ENCODE measurements around the gene SLC35F6.
"Not testable (repeated sequence)": the region's sequence is repeated elsewhere in the genome, so short reads cannot be mapped to it uniquely, and the experiment has no call there.

SLC35F6 gene

GRCh38 chr2:26758790-26759321, 5.2 kb upstream of the SLC35F6 start:
- no peaks in the 10 kb centered on the region for H3K9me3 ChIP-seq (ENCODE audit: low read depth, low read length)
- no peak overlapping the region for H3K9ac ChIP-seq (ENCODE audit: insufficient read length)
- no peaks in the 10 kb centered on the region for H3K36me3 ChIP-seq (ENCODE audit: insufficient read depth, low read length)
- DNase-seq (ENCODE audit: low read depth, low spot score) = no peak
- H3K4me3 ChIP-seq = no peak overlapping the region
- TF ChIP-seq FOXP2 (optimal IDR thresholded peaks at IDR 0.05; ENCODE audit: control extremely low read depth, extremely low read length, insufficient read depth) (no peak), POLR2AphosphoS5 (IDR thresholded peaks at IDR 0.05; ENCODE audit: borderline replicate concordance, low read depth, low read length) (no peak)
- no peak overlapping the region for H3K27ac ChIP-seq

DNA sequence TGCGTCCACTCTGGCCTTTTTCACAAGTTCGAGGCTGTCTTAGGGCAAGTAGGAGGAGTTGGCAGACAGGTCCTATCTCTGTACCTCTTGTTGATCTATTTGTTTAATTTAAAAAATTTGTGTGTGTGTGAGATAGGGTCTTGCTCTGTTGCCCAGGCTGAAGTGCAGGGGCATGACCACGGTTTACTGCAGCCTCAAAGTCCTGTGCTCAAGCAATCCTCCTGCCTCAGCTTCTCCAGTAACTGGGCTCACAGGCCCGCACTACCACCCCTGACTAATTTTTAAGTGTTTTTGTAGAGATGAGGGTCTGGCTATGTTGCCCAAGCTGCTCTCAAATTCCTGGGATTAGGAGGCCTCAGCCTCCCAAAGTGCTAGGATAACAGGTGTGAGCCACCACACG, 4.2 kb upstream of the SLC35F6 start:
- Histone ChIP-seq H3K36me3 (ENCODE audit: insufficient read depth, low read length) (no peaks in the 10 kb centered on the region), H3K4me3 (no peak overlapping the region), H3K9ac (ENCODE audit: insufficient read length) (no peak overlapping the region), H3K9me3 (ENCODE audit: low read depth, low read length) (no peaks in the 10 kb centered on the region), H3K27ac (no peak overlapping the region)
- no peak for DNase-seq (ENCODE audit: low read depth, low spot score)
- TF ChIP-seq EZH2 (IDR thresholded peaks at IDR 0.05) (no peak), FOXP2 (optimal IDR thresholded peaks at IDR 0.05; ENCODE audit: control extremely low read depth, extremely low read length, insufficient read depth) (no peak), POLR2AphosphoS5 (IDR thresholded peaks at IDR 0.05; ENCODE audit: borderline replicate concordance, low read depth, low read length) (no peak)

- H3K4me3 ChIP-seq; H3K27ac ChIP-seq; H3K9me3 ChIP-seq (ENCODE audit: low read depth, low read length); DNase-seq (ENCODE audit: low read depth, low spot score); H3K36me3 ChIP-seq (ENCODE audit: insufficient read depth, low read length); H3K9ac ChIP-seq (ENCODE audit: insufficient read length): not testable (repeated sequence)
These were observed 3.1 kb upstream of the SLC35F6 start for GRCh38 chr2:26760991-26761390.

GRCh38 chr2:26763019-26763418, 1.1 kb upstream of the SLC35F6 start:
- TF ChIP-seq FOXP2 (optimal IDR thresholded peaks at IDR 0.05; ENCODE audit: control extremely low read depth, extremely low read length, insufficient read depth) (no peak), POLR2AphosphoS5 (IDR thresholded peaks at IDR 0.05; ENCODE audit: borderline replicate concordance, low read depth, low read length) (no peak), EZH2 (IDR thresholded peaks at IDR 0.05) (no peak)
- H3K9ac ChIP-seq (ENCODE audit: insufficient read length) = no peak overlapping the region
- DNase-seq (ENCODE audit: low read depth, low spot score) = no peak
- no peaks in the 10 kb centered on the region for H3K9me3 ChIP-seq (ENCODE audit: low read depth, low read length)
- H3K36me3 ChIP-seq (ENCODE audit: insufficient read depth, low read length) = no peaks in the 10 kb centered on the region
- H3K4me3 ChIP-seq = no peak overlapping the region; the same call in 1 of the 2 replicates
- H3K27ac ChIP-seq = no peak overlapping the region

- H3K27ac ChIP-seq = no peak overlapping the region
- peak overlapping the region; percentile 88 for H3K4me3 ChIP-seq
- peak overlapping the region; percentile 95 for H3K9ac ChIP-seq (ENCODE audit: insufficient read length)
- DNase-seq (ENCODE audit: low read depth, low spot score) = no peak
- H3K9me3 ChIP-seq (ENCODE audit: low read depth, low read length) = no peaks in the 10 kb centered on the region
- H3K36me3 ChIP-seq (ENCODE audit: insufficient read depth, low read length) = no peaks in the 10 kb centered on the region
- no peak for TF ChIP-seq EZH2 (IDR thresholded peaks at IDR 0.05)
- TF ChIP-seq POLR2AphosphoS5 (IDR thresholded peaks at IDR 0.05; ENCODE audit: borderline replicate concordance, low read depth, low read length) = no peak
- no peak for TF ChIP-seq FOXP2 (optimal IDR thresholded peaks at IDR 0.05; ENCODE audit: control extremely low read depth, extremely low read length, insufficient read depth)
These were observed 822 bp downstream of the SLC35F6 start for GRCh38 chr2:26764906-26765305.

DNA sequence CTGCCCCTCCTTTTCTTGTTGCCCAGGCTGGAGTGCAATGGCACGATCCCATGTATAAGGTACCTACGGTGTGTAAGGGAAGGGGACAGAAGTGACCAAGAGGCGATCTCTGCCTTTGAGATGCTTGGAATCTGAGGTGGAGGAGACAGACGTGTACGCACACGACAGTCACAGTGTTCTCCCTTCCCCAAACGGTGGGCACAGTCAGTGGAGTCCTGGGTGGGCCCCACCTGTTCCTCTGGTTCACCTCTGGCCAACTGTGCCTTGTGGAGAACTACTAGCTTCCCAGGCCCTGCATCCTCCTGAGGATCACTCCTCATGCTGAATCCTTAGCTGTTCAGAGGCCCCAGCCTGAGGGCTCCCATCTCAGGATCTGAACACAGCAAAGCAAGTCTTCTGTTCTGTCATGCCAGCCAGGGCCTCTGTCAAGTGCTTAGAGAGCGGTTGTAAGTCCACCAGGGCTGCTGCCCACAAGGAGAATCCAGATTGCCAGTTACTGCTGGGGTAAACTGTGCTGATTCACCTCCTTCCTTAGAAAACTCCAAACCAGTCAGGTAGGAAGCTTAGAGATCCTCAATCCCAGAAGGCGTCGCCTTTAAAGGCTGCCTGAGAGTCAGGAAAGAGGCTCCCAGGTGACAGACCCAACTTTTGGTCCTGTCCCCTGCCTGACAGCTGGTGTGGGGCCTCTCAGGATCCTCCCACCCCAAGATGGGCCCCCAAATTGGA, 1.6 kb downstream of the SLC35F6 start:
- TF ChIP-seq POLR2AphosphoS5 (IDR thresholded peaks at IDR 0.05; ENCODE audit: borderline replicate concordance, low read depth, low read length) (no peak), FOXP2 (optimal IDR thresholded peaks at IDR 0.05; ENCODE audit: control extremely low read depth, extremely low read length, insufficient read depth) (no peak), EZH2 (IDR thresholded peaks at IDR 0.05) (no peak)
- Histone ChIP-seq H3K4me3 (peak overlapping the region; percentile 88), H3K27ac (no peak overlapping the region), H3K9ac (ENCODE audit: insufficient read length) (peak overlapping the region; percentile 7), H3K36me3 (ENCODE audit: insufficient read depth, low read length) (no peaks in the 10 kb centered on the region), H3K9me3 (ENCODE audit: low read depth, low read length) (no peaks in the 10 kb centered on the region)
- no peak for DNase-seq (ENCODE audit: low read depth, low spot score)

DNA sequence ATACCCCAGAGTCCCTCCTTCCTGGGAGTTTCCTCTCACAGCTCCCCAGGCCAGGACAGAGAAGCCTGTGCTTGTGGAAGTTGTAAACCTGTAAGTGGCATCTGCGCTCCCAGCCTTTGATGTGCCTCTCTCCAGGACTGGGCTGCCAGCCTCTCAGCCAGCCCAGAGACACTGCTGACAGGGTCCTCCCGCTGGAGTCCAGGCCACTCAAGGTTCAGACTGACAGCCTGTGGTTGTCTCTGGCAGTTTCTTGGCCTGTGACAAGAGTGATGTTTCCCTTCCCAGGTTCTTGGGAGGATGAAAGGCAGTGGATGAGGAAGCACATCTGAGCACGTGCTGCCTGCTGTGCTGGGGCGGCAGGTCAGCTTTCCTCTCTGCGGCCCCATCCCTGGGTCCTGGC, 3.0 kb downstream of the SLC35F6 start:
- Histone ChIP-seq H3K9me3 (ENCODE audit: low read depth, low read length) (no peaks in the 10 kb centered on the region), H3K36me3 (ENCODE audit: insufficient read depth, low read length) (no peaks in the 10 kb centered on the region), H3K4me3 (no peak overlapping the region), H3K27ac (no peak overlapping the region), H3K9ac (ENCODE audit: insufficient read length) (no peak overlapping the region)
- no peak for TF ChIP-seq EZH2 (IDR thresholded peaks at IDR 0.05)
- no peak for TF ChIP-seq POLR2AphosphoS5 (IDR thresholded peaks at IDR 0.05; ENCODE audit: borderline replicate concordance, low read depth, low read length)
- no peak for TF ChIP-seq FOXP2 (optimal IDR thresholded peaks at IDR 0.05; ENCODE audit: control extremely low read depth, extremely low read length, insufficient read depth)
- DNase-seq (ENCODE audit: low read depth, low spot score) = no peak

DNA sequence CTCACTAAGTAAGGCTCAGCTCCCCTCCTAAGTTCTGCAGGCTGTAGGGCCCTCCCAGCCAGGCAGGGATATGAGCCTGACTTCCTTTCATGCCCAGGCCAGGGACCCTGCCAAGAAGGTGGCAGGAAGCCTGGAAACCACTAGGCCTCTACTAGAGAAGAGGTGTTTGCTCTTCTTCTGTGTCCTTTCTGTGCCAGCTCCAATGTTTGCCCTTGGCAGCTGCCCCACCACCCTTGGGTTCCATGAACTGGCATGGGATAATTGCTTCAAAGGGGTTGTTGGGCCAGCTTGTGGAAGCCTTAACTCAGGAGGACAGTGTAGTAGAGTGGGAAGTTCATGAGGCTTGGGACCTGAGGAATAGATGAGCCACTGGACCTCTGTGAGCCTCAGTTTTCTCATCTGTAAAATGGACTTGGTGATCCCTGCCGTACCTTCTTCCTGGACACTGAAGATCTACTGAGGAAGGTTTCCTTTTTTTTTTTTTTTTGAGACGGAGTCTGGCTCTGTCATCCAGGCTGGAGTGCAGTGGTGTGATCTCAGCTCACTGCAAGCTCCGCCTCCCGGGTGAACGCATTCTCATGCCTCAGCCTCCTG, 3.9 kb downstream of the SLC35F6 start:
- Histone ChIP-seq H3K9me3 (ENCODE audit: low read depth, low read length) (no peaks in the 10 kb centered on the region), H3K4me3 (no peak overlapping the region), H3K27ac (no peak overlapping the region), H3K36me3 (ENCODE audit: insufficient read depth, low read length) (no peaks in the 10 kb centered on the region), H3K9ac (ENCODE audit: insufficient read length) (no peak overlapping the region)
- DNase-seq (ENCODE audit: low read depth, low spot score) = no peak
- TF ChIP-seq EZH2 (IDR thresholded peaks at IDR 0.05) = no peak
- TF ChIP-seq FOXP2 (optimal IDR thresholded peaks at IDR 0.05; ENCODE audit: control extremely low read depth, extremely low read length, insufficient read depth) = no peak
- no peak for TF ChIP-seq POLR2AphosphoS5 (IDR thresholded peaks at IDR 0.05; ENCODE audit: borderline replicate concordance, low read depth, low read length)

DNA sequence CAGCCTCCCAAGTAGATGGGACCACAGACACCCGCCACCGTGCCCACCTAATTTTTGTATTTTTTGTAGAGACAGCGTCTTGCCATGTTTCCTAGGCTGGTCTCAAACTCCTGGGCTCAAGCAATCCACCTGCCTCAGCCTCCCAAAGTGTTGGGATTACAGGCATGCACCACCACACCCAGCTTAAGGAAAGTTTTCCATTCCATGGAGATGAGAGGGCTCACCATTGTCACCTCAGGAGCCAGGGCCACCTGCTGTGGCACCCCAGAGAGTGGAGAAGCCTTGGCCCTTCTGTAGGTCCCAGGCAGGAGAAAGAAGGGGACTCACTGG, 4.6 kb downstream of the SLC35F6 start:
- H3K9me3 ChIP-seq (ENCODE audit: low read depth, low read length) = no peaks in the 10 kb centered on the region
- TF ChIP-seq FOXP2 (optimal IDR thresholded peaks at IDR 0.05; ENCODE audit: control extremely low read depth, extremely low read length, insufficient read depth) (no peak), EZH2 (IDR thresholded peaks at IDR 0.05) (no peak), POLR2AphosphoS5 (IDR thresholded peaks at IDR 0.05; ENCODE audit: borderline replicate concordance, low read depth, low read length) (no peak)
- no peak overlapping the region for H3K9ac ChIP-seq (ENCODE audit: insufficient read length)
- DNase-seq (ENCODE audit: low read depth, low spot score) = no peak
- no peak overlapping the region for H3K4me3 ChIP-seq
- H3K27ac ChIP-seq = no peak overlapping the region
- H3K36me3 ChIP-seq (ENCODE audit: insufficient read depth, low read length) = no peaks in the 10 kb centered on the region
